Loucy (cell line): ENCODE measurements around the gene MAB21L3.
"Not testable (repeated sequence)": the region's sequence is repeated elsewhere in the genome, so short reads cannot be mapped to it uniquely, and the experiment has no call there.

Experiments used
- H2AFZ ChIP-seq: fragments of 200-600 bp; sonication (generic); 2 replicates; pipeline ENCODE4 v1.6.0; 2016; ENCODE audit warnings: antibody characterized with exemption, mild to moderate bottlenecking, low read length, moderate library complexity
- H3F3A ChIP-seq: fragments of 200-600 bp; 2 replicates; pipeline ENCODE4 v1.6.0; 2016; ENCODE audit warnings: antibody characterized with exemption, low read depth, mild to moderate bottlenecking
- H3K27me3 ChIP-seq: fragments of 200-600 bp; sonication (generic); 2 replicates; pipeline ENCODE4 v1.6.1; 2014; ENCODE audit warnings: low read length, mild to moderate bottlenecking; ENCODE audit not compliant: insufficient read depth, poor library complexity, severe bottlenecking
- H3K36me3 ChIP-seq: fragments of 200-600 bp; sonication (generic); 2 replicates; pipeline ENCODE4 v1.6.1; 2016; ENCODE audit warnings: low read length; ENCODE audit not compliant: insufficient read depth
- H3K4me1 ChIP-seq: fragments of 200-600 bp; sonication (generic); 2 replicates; pipeline ENCODE4 v1.5.1; 2014; ENCODE audit warnings: low read length, mild to moderate bottlenecking; ENCODE audit not compliant: insufficient read depth, poor library complexity, severe bottlenecking
- H3K4me2 ChIP-seq: fragments of 200-600 bp; sonication (generic); 2 replicates; pipeline ENCODE4 v1.6.0; 2014; ENCODE audit warnings: antibody characterized with exemption, low read length, low read depth, mild to moderate bottlenecking; ENCODE audit not compliant: poor library complexity, severe bottlenecking
- H3K4me3 ChIP-seq: fragments of 200-600 bp; sonication (generic); 2 replicates; pipeline ENCODE4 v1.5.1; 2014; ENCODE audit warnings: low read length, mild to moderate bottlenecking, mixed read lengths; ENCODE audit not compliant: poor library complexity, severe bottlenecking
- H3K79me2 ChIP-seq: fragments of 200-600 bp; sonication (generic); 2 replicates; pipeline ENCODE4 v1.6.1; 2014; ENCODE audit warnings: low read length; ENCODE audit not compliant: insufficient read depth
- H3K9ac ChIP-seq: fragments of 200-600 bp; sonication (generic); 2 replicates; pipeline ENCODE4 v1.6.0; 2014; ENCODE audit warnings: mild to moderate bottlenecking, low read depth, low read length, moderate library complexity; ENCODE audit not compliant: poor library complexity, severe bottlenecking
- H3K9me2 ChIP-seq: fragments of 200-600 bp; sonication (generic); replicated peaks from 2 replicates; pipeline ENCODE4 v1.6.1; 2016; ENCODE audit warnings: low read depth, low read length, mixed read lengths
- H3K9me3 ChIP-seq: fragments of 200-600 bp; sonication (generic); 2 replicates; pipeline ENCODE4 v1.6.1; 2014; ENCODE audit warnings: mild to moderate bottlenecking, antibody characterized with exemption, low read length, low read depth; ENCODE audit not compliant: insufficient read depth
- H4K20me1 ChIP-seq: fragments of 200-600 bp; sonication (generic); 2 replicates; pipeline ENCODE4 v1.6.0; 2014; ENCODE audit warnings: antibody characterized with exemption, low read length, mild to moderate bottlenecking; ENCODE audit not compliant: insufficient read depth, poor library complexity, severe bottlenecking
- EZH2phosphoT487 ChIP-seq: fragments of 200-600 bp; IDR thresholded peaks from 2 replicates; pipeline ENCODE4 v1.6.1; 2018; ENCODE audit warnings: antibody characterized with exemption, mild to moderate bottlenecking, moderate library complexity, borderline replicate concordance
- TF ChIP-seq, protein P1 (sequence below): fragments of 200-600 bp; sonication (generic); conservative IDR thresholded peaks from 2 replicates; pipeline ENCODE4 v1.5.1; 2014; ENCODE audit warnings: mild to moderate bottlenecking, antibody characterized with exemption, low read length

MAB21L3 gene

GRCh38 chr1:116134476-116134773, 23.2 kb downstream of the MAB21L3 start:
- Histone ChIP-seq H3K4me2 (no peak overlapping the region), H3K4me1 (no peaks in the 10 kb centered on the region), H3K36me3 (no peaks in the 10 kb centered on the region), H4K20me1 (no peaks in the 10 kb centered on the region), H3F3A (no peaks in the 10 kb centered on the region), H2AFZ (peak overlapping the region; percentile 35; the same call in 1 of the 2 replicates), H3K9me3 (no peaks in the 10 kb centered on the region), H3K27me3 (no peaks in the 10 kb centered on the region), H3K4me3 (no peak overlapping the region), H3K9me2 (no peaks in the 10 kb centered on the region), H3K79me2 (no peaks in the 10 kb centered on the region), H3K9ac (no peak overlapping the region)
- no peak for TF ChIP-seq EZH2phosphoT487
- TF ChIP-seq, protein P1, sequence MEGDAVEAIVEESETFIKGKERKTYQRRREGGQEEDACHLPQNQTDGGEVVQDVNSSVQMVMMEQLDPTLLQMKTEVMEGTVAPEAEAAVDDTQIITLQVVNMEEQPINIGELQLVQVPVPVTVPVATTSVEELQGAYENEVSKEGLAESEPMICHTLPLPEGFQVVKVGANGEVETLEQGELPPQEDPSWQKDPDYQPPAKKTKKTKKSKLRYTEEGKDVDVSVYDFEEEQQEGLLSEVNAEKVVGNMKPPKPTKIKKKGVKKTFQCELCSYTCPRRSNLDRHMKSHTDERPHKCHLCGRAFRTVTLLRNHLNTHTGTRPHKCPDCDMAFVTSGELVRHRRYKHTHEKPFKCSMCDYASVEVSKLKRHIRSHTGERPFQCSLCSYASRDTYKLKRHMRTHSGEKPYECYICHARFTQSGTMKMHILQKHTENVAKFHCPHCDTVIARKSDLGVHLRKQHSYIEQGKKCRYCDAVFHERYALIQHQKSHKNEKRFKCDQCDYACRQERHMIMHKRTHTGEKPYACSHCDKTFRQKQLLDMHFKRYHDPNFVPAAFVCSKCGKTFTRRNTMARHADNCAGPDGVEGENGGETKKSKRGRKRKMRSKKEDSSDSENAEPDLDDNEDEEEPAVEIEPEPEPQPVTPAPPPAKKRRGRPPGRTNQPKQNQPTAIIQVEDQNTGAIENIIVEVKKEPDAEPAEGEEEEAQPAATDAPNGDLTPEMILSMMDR, result no peak; the same call in 1 of the 2 replicates

DNA sequence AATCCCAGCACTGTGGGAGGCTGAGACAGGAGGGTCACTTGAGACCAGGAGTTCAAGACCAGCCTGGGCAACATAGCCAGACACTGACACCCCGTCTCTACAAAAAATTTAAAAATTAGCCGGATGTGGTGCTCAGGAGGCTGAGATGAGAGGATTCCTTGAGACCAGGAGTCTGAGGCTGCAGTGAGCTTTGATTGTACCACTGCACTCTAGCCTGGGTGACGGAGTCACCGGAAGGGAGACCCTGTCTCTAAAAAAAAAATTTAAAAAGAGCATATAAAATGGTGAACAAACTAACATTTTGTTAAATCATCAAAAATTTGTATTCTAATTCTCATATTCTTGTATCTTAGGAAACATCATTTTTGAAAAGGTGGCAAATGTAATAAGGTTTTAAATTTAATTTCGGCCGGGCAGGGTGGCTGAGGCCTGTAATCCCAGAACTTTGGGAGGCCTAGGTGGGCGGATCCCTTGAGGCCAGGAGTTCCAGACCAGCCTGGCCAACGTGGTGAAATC, 27.1 kb downstream of the MAB21L3 start:
- H3K4me3 ChIP-seq, result peak overlapping the region; percentile 46
- peak overlapping the region; percentile 54 for H3K4me2 ChIP-seq
- peak overlapping the region; percentile 95 for H2AFZ ChIP-seq
- no peaks in the 10 kb centered on the region for H3K4me1 ChIP-seq
- no peak for TF ChIP-seq EZH2phosphoT487
- no peaks in the 10 kb centered on the region for H3K36me3 ChIP-seq
- no peaks in the 10 kb centered on the region for H3F3A ChIP-seq
- no peaks in the 10 kb centered on the region for H4K20me1 ChIP-seq
- H3K79me2 ChIP-seq, result no peaks in the 10 kb centered on the region
- H3K9me2 ChIP-seq, result no peaks in the 10 kb centered on the region
- 0 out of 2 replicates have a peak, but pooled peaks cover 3% of the 10 kb centered on the region for H3K9me3 ChIP-seq
- H3K27me3 ChIP-seq, result no peaks in the 10 kb centered on the region
- H3K9ac ChIP-seq, result peak overlapping the region; percentile 32

DNA sequence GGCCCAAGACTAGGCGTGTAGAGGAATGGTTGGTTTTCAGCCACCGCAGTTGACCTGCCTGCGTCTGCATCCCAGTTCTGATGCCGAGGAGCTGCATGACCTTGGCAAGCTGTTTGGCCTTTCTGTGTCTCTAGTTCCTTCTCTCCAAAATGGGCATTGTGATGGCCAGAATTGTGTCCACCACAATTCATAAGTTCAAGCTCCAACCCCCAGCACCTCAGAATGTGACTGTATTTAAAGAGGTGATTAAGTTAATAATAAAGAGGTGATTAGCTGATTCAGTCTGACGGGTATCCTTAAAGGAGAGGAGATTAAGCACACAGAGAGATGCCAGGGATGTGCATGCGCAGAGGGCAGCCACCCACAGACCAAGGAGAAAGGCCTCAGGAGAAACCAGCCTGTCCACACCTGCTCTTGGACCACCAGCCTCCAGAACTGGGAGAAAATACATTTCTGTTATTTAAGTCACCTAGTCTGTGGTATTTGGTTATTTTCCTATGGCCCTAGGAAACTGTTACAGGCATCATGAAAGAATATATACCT, 28.5 kb downstream of the MAB21L3 start:
- Histone ChIP-seq H2AFZ (no peak overlapping the region), H3K27me3 (no peaks in the 10 kb centered on the region), H3K79me2 (no peaks in the 10 kb centered on the region), H4K20me1 (no peaks in the 10 kb centered on the region), H3K9me3 (peaks cover 12% of the 10 kb centered on the region), H3K9ac (no peak overlapping the region), H3K36me3 (no peaks in the 10 kb centered on the region), H3K9me2 (no peaks in the 10 kb centered on the region), H3K4me1 (no peaks in the 10 kb centered on the region), H3K4me2 (no peak overlapping the region), H3F3A (no peaks in the 10 kb centered on the region), H3K4me3 (no peak overlapping the region)
- no peak for TF ChIP-seq EZH2phosphoT487
- TF ChIP-seq, protein P1, result no peak

DNA sequence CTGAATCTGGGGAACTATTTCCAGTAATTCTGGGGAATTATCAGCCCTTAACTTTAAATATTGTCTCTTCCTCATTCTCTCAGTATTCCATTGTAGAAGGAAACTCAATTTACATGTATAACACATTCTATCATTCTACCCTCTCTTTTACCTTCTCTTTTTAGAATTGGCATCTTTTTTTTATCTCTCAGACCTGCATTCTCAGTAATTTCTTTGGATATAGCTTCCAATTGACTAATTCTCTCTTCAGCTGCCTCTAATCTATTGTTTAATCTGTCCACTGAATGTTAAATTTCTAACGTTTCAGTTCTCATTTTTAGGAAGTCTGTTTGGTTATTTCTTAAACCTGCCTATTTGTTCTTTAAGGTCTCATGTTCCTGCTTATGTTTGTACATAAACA, 33.0 kb downstream of the MAB21L3 start:
- TF ChIP-seq EZH2phosphoT487, result no peak
- TF ChIP-seq, protein P1, result no peak

DNA sequence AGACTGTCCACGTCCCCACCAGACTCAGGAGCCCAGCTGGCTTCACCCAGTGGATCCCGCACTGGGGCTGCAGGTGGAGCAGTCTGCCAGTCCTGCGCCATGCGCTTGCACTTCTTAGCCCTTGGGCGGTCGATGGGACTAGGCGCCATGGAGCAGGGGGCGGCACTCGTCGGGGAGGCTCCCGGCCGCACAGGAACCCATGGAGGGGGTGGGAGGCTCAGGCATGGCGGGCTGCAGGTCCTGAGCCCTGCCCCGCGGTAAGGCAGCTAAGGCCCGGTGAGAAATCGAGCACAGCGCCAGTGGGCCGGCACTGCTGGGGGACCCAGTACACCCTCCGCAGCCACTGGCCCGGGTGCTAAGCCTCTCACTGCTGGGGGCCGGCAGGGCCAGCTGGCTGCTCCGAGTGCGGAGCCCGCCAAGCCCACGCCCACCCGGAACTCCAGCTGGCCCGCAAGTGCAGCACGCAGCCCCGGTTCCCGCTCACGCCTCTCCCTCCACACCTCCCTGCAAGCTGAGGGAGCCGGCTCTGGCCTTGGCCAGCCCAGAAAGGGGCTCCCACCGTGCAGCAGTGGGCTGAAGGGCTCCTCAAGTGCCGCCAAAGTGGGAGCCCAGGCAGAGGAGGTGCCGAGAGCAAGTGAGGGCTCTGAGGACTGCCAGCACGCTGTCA, 35.4 kb downstream of the MAB21L3 start:
- Histone ChIP-seq H3K4me1 (peaks cover 14% of the 10 kb centered on the region), H3K9me3 (peaks cover 12% of the 10 kb centered on the region)
- H3K79me2 ChIP-seq, H3K9ac ChIP-seq, H3K27me3 ChIP-seq, H3F3A ChIP-seq, H3K9me2 ChIP-seq, H4K20me1 ChIP-seq, H2AFZ ChIP-seq, H3K4me3 ChIP-seq, H3K36me3 ChIP-seq, H3K4me2 ChIP-seq: not testable (repeated sequence)

More for the DNA sequence above, 33.0 kb downstream of the MAB21L3 start:
- H3K4me2 ChIP-seq, result no peak overlapping the region
- no peaks in the 10 kb centered on the region for H3K27me3 ChIP-seq
- H3F3A ChIP-seq, result no peaks in the 10 kb centered on the region
- no peaks in the 10 kb centered on the region for H3K79me2 ChIP-seq
- no peak overlapping the region for H3K9ac ChIP-seq
- no peaks in the 10 kb centered on the region for H4K20me1 ChIP-seq
- peaks cover 10% of the 10 kb centered on the region for H3K4me1 ChIP-seq
- H2AFZ ChIP-seq, result no peak overlapping the region
- peaks cover 12% of the 10 kb centered on the region for H3K9me3 ChIP-seq
- no peaks in the 10 kb centered on the region for H3K36me3 ChIP-seq
- no peaks in the 10 kb centered on the region for H3K9me2 ChIP-seq
- H3K4me3 ChIP-seq, result no peak overlapping the region
